ENCODE data around the gene ARMC6. TPM values are rescaled to one million over a fixed set of nuclear protein-coding genes. Genes with fewer than 3 reads are reported as not detected.

ARMC6 gene
- total RNA-seq, 2 experiments from 2014 or later: 63.9 to 104 TPM

GRCh38 chr19:19094513-19094912 is 61.1 kb downstream of the ARMC6 start:
- DNase-seq (ENCODE audit: low spot score): no peak
- H2AFZ ChIP-seq (ENCODE audit: low read length): no peak overlapping the region
- ChIA-PET POLR2A (no interaction called here), CTCF (ENCODE audit: unreplicated experiment) (no interaction called here)
- H3K79me2 ChIP-seq (ENCODE audit: insufficient read depth, low read depth, low read length): no peaks in the 10 kb centered on the region
- H3K36me3 ChIP-seq (ENCODE audit: insufficient read depth, low read length): 0 out of 2 replicates have a peak, but pooled peaks cover 8% of the 10 kb centered on the region
- no peak overlapping the region for H3K4me3 ChIP-seq (ENCODE audit: low read depth, low read length, poor library complexity, severe bottlenecking)
- no TSS peak for BruUV-seq (replicated peaks)
- H3K27ac ChIP-seq (ENCODE audit: low read depth, low read length, poor library complexity, severe bottlenecking): no peak overlapping the region
- H3K9me3 ChIP-seq (ENCODE audit: low read length): no peaks in the 10 kb centered on the region
- TF ChIP-seq, protein P1, sequence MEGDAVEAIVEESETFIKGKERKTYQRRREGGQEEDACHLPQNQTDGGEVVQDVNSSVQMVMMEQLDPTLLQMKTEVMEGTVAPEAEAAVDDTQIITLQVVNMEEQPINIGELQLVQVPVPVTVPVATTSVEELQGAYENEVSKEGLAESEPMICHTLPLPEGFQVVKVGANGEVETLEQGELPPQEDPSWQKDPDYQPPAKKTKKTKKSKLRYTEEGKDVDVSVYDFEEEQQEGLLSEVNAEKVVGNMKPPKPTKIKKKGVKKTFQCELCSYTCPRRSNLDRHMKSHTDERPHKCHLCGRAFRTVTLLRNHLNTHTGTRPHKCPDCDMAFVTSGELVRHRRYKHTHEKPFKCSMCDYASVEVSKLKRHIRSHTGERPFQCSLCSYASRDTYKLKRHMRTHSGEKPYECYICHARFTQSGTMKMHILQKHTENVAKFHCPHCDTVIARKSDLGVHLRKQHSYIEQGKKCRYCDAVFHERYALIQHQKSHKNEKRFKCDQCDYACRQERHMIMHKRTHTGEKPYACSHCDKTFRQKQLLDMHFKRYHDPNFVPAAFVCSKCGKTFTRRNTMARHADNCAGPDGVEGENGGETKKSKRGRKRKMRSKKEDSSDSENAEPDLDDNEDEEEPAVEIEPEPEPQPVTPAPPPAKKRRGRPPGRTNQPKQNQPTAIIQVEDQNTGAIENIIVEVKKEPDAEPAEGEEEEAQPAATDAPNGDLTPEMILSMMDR (conservative IDR thresholded peaks at IDR 0.05; ENCODE audit: low read length): no peak
- no peak for TF ChIP-seq EZH2phosphoT487 (IDR thresholded peaks at IDR 0.05; ENCODE audit: borderline replicate concordance, low read depth, low read length)
- H3K4me2 ChIP-seq (ENCODE audit: low read length): no peak overlapping the region
- H3K9me2 ChIP-seq (ENCODE audit: insufficient read depth, low read length): no peaks in the 10 kb centered on the region
- intact Hi-C loops (cut with micrococcal nuclease; ENCODE audit: unreplicated experiment): no loop called here
- no peaks in the 10 kb centered on the region for H3K4me1 ChIP-seq (ENCODE audit: insufficient read depth, low read length, poor library complexity, severe bottlenecking)
- no peaks in the 10 kb centered on the region for H4K20me1 ChIP-seq (ENCODE audit: insufficient read depth, low read length)

- Histone ChIP-seq H2AFZ (ENCODE audit: low read length) (no peak overlapping the region), H3K9me3 (ENCODE audit: low read length) (no peaks in the 10 kb centered on the region), H3K9me2 (ENCODE audit: insufficient read depth, low read length) (no peaks in the 10 kb centered on the region), H3K27ac (ENCODE audit: low read depth, low read length, poor library complexity, severe bottlenecking) (no peak overlapping the region), H3K4me2 (ENCODE audit: low read length) (no peak overlapping the region), H3K4me3 (ENCODE audit: low read depth, low read length, poor library complexity, severe bottlenecking) (no peak overlapping the region), H4K20me1 (ENCODE audit: insufficient read depth, low read length) (no peaks in the 10 kb centered on the region), H3K79me2 (ENCODE audit: insufficient read depth, low read depth, low read length) (no peaks in the 10 kb centered on the region), H3K36me3 (ENCODE audit: insufficient read depth, low read length) (0 out of 2 replicates have a peak, but pooled peaks cover 8% of the 10 kb centered on the region), H3K4me1 (ENCODE audit: insufficient read depth, low read length, poor library complexity, severe bottlenecking) (no peaks in the 10 kb centered on the region)
- no TSS peak for BruUV-seq (replicated peaks)
- CTCF ChIA-PET (ENCODE audit: unreplicated experiment): no interaction called here
- no peak for DNase-seq (ENCODE audit: low spot score)
- intact Hi-C loops (cut with micrococcal nuclease; ENCODE audit: unreplicated experiment): no loop called here
- TF ChIP-seq, protein P1 (conservative IDR thresholded peaks at IDR 0.05; ENCODE audit: low read length): no peak
- TF ChIP-seq EZH2phosphoT487 (IDR thresholded peaks at IDR 0.05; ENCODE audit: borderline replicate concordance, low read depth, low read length): no peak
- POLR2A ChIA-PET: no interaction called here
These were observed 62.3 kb downstream of the ARMC6 start for GRCh38 chr19:19095691-19096090.

GRCh38 chr19:19096641-19097627 is 63.5 kb downstream of the ARMC6 start:
- Histone ChIP-seq H2AFZ (ENCODE audit: low read length) (no peak overlapping the region), H3K4me3 (ENCODE audit: low read depth, low read length, poor library complexity, severe bottlenecking) (no peak overlapping the region), H3K27ac (ENCODE audit: low read depth, low read length, poor library complexity, severe bottlenecking) (no peak overlapping the region), H3K9me3 (ENCODE audit: low read length) (no peaks in the 10 kb centered on the region), H3K9me2 (ENCODE audit: insufficient read depth, low read length) (no peaks in the 10 kb centered on the region), H3K4me2 (ENCODE audit: low read length) (no peak overlapping the region), H3K36me3 (ENCODE audit: insufficient read depth, low read length) (0 out of 2 replicates have a peak, but pooled peaks cover 8% of the 10 kb centered on the region), H3K4me1 (ENCODE audit: insufficient read depth, low read length, poor library complexity, severe bottlenecking) (no peaks in the 10 kb centered on the region), H3K79me2 (ENCODE audit: insufficient read depth, low read depth, low read length) (no peaks in the 10 kb centered on the region), H4K20me1 (ENCODE audit: insufficient read depth, low read length) (no peaks in the 10 kb centered on the region)
- no peak for TF ChIP-seq EZH2phosphoT487 (IDR thresholded peaks at IDR 0.05; ENCODE audit: borderline replicate concordance, low read depth, low read length)
- TF ChIP-seq, protein P1 (conservative IDR thresholded peaks at IDR 0.05; ENCODE audit: low read length): no peak
- ChIA-PET POLR2A (no interaction called here), CTCF (ENCODE audit: unreplicated experiment) (no interaction called here)
- no TSS peak for BruUV-seq (replicated peaks)
- intact Hi-C loops (cut with micrococcal nuclease; ENCODE audit: unreplicated experiment): no loop called here
- DNase-seq (ENCODE audit: low spot score): no peak

All from OCI-LY7 (cell line).